Ishikawa (cell line): ENCODE results near the gene MAMDC2.

Experiments
- CEBPB ChIP-seq: IDR thresholded peaks from 2 replicates; pipeline ENCODE4 v1.6.1; 2012
- CREB1 ChIP-seq: IDR thresholded peaks from 2 replicates; pipeline ENCODE4 v1.6.1; 2012; ENCODE audit warnings: low read depth
- EGR1 ChIP-seq: IDR thresholded peaks from 2 replicates; pipeline ENCODE4 v1.6.1; 2012
- EP300 ChIP-seq: IDR thresholded peaks from 2 replicates; pipeline ENCODE4 v1.6.1; 2012; ENCODE audit warnings: borderline replicate concordance
- FOXM1 ChIP-seq: IDR thresholded peaks from 2 replicates; pipeline ENCODE4 v1.6.1; 2012; ENCODE audit warnings: low read depth, borderline replicate concordance
- NFIC ChIP-seq: IDR thresholded peaks from 2 replicates; pipeline ENCODE4 v1.6.1; 2012
- RAD21 ChIP-seq: IDR thresholded peaks from 2 replicates; pipeline ENCODE4 v1.6.1; 2012; ENCODE audit warnings: low read depth
- TAF1 ChIP-seq: IDR thresholded peaks from 2 replicates; pipeline ENCODE4 v1.6.1; 2012; ENCODE audit warnings: low read depth, mild to moderate bottlenecking
- TCF12 ChIP-seq: IDR thresholded peaks from 2 replicates; pipeline ENCODE4 v1.6.1; 2012; ENCODE audit warnings: low read depth
- TEAD4 ChIP-seq: IDR thresholded peaks from 2 replicates; pipeline ENCODE4 v1.6.1; 2012
- YY1 ChIP-seq: IDR thresholded peaks from 2 replicates; pipeline ENCODE4 v1.6.1; 2012; ENCODE audit warnings: low read depth
- ZBTB7A ChIP-seq: IDR thresholded peaks from 2 replicates; pipeline ENCODE4 v1.6.1; 2012; ENCODE audit warnings: low read depth
- TF ChIP-seq, protein P1 (sequence below): IDR thresholded peaks from 2 replicates; pipeline ENCODE4 v1.6.1; 2012; ENCODE audit warnings: low read depth, mild to moderate bottlenecking
- TF ChIP-seq, protein P2 (sequence below): IDR thresholded peaks from 2 replicates; pipeline ENCODE4 v1.6.1; 2012
- TF ChIP-seq, protein P3 (sequence below): IDR thresholded peaks from 2 replicates; pipeline ENCODE4 v1.6.1; 2012

MAMDC2 gene

DNA sequence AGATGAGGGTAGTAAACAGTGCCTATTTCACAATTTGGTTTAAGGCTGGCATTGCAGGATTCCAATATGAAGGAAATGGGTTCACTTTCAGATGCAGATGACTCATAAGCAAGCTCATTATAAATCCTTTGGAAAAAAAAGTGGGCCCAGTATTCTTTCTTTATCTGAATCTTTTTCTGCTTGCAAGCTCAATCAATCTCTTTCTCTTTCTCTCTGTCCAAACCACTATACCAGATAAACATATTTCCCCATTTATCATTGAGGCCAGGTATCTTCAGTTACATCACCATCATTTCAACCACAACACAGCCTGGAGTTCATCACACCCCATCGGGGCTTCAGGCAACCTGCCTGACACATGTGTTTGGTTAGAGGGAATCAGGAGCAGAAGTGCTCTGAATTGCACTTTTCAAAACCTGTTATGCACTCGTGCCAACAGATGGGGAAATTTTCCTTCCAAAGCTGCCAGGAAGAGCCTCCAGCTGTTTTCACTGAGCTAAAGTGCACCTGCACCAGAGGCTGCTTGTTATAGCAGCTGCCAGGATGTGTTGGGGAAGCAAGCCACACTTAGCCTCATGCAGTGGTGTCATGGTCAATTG is 30.0 kb upstream of the MAMDC2 start:
- TF ChIP-seq TCF12 (no peak), RAD21 (no peak), CREB1 (no peak), ZBTB7A (no peak), FOXM1 (no peak), EGR1 (no peak), TAF1 (no peak), YY1 (no peak)
- TF ChIP-seq, protein P1, sequence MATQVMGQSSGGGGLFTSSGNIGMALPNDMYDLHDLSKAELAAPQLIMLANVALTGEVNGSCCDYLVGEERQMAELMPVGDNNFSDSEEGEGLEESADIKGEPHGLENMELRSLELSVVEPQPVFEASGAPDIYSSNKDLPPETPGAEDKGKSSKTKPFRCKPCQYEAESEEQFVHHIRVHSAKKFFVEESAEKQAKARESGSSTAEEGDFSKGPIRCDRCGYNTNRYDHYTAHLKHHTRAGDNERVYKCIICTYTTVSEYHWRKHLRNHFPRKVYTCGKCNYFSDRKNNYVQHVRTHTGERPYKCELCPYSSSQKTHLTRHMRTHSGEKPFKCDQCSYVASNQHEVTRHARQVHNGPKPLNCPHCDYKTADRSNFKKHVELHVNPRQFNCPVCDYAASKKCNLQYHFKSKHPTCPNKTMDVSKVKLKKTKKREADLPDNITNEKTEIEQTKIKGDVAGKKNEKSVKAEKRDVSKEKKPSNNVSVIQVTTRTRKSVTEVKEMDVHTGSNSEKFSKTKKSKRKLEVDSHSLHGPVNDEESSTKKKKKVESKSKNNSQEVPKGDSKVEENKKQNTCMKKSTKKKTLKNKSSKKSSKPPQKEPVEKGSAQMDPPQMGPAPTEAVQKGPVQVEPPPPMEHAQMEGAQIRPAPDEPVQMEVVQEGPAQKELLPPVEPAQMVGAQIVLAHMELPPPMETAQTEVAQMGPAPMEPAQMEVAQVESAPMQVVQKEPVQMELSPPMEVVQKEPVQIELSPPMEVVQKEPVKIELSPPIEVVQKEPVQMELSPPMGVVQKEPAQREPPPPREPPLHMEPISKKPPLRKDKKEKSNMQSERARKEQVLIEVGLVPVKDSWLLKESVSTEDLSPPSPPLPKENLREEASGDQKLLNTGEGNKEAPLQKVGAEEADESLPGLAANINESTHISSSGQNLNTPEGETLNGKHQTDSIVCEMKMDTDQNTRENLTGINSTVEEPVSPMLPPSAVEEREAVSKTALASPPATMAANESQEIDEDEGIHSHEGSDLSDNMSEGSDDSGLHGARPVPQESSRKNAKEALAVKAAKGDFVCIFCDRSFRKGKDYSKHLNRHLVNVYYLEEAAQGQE: no peak
- TF ChIP-seq, protein P2, sequence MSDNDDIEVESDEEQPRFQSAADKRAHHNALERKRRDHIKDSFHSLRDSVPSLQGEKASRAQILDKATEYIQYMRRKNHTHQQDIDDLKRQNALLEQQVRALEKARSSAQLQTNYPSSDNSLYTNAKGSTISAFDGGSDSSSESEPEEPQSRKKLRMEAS: no peak
- TF ChIP-seq, protein P3, sequence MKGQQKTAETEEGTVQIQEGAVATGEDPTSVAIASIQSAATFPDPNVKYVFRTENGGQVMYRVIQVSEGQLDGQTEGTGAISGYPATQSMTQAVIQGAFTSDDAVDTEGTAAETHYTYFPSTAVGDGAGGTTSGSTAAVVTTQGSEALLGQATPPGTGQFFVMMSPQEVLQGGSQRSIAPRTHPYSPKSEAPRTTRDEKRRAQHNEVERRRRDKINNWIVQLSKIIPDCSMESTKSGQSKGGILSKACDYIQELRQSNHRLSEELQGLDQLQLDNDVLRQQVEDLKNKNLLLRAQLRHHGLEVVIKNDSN: no peak

DNA sequence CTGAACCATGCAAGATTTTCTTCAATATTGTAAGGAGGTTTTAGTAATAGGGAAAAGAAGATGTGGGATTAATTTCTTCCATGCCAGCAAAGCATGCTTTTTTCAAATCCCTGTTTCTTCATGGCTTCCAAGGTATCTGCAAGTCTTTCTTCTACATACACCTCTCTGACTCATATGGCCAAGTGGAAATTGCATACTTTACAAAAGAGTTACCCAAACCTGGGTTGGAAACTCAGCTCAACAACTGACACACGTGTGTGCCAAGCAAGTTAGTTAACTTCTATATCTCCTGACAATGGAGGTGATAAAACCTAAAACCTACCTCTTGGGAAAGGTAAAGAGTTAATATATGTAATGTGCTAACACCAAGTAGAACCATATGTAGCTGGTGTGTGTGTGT is 28.5 kb upstream of the MAMDC2 start:
- TF ChIP-seq EGR1: no peak
- TF ChIP-seq CEBPB: no peak
- no peak for TF ChIP-seq RAD21
- no peak for TF ChIP-seq TAF1
- no peak for TF ChIP-seq YY1
- TF ChIP-seq TCF12: no peak
- TF ChIP-seq, protein P2: no peak
- TF ChIP-seq, protein P3: no peak
- TF ChIP-seq, protein P1: no peak
- no peak for TF ChIP-seq ZBTB7A
- TF ChIP-seq TEAD4: no peak

DNA sequence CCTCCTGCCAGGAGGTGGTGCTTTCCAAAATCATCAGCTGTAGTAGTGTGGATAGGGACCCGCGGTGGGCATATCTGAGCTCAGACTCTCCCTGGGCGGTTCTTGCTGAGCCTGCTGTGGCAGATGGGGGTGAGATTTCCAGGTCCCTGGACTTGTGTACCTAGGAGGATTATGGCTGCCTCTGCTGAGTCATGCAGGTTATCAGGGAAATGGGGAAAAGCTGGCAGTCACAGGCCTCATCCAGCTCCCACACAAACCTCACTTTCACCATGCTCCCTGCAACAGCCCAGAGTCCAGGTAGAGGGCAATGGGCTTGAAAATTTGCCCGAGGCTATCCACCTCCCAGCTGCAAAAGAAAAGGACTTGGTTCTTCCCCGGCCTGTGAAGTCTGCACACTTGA is 23.4 kb upstream of the MAMDC2 start:
- no peak for TF ChIP-seq RAD21
- TF ChIP-seq EP300: no peak
- TF ChIP-seq, protein P3: no peak
- TF ChIP-seq ZBTB7A: no peak
- no peak for TF ChIP-seq NFIC

DNA sequence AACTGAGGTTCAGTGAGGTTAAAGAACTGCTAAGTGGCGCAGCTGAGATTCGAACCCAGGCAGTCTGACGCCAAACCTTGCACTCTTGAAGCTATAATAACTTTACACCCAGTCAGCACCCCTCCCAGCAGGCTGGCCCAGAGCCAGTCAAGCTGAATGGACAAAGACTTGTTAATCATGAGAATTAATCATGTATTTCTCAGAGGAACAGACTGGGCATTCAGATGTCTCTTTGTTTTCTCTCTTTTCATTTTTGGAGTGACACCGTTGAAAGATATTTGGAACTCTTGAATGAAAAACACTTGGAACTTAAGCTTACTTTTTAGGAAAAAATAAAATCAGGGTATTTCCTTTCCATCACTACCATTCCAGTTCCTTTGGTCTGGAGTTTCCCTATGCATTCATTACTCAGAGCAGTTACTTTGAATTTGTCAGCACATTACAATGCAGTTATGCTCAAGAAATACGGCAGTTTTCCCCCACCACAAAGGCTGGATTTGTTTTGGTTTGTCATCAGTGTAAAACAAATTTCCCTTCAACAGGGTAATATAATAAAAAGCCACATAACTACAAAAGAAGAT is 22.6 kb upstream of the MAMDC2 start:
- TF ChIP-seq CEBPB (no peak), FOXM1 (no peak), YY1 (no peak), NFIC (no peak), CREB1 (no peak), ZBTB7A (no peak), TAF1 (no peak), EGR1 (no peak), TEAD4 (no peak), RAD21 (no peak), TCF12 (no peak), EP300 (no peak)
- TF ChIP-seq, protein P2: no peak
- TF ChIP-seq, protein P1: no peak
- TF ChIP-seq, protein P3: no peak
